H9 (cell line): Measurements from ENCODE around the gene TNIP3. TPM values are rescaled to one million over a fixed set of nuclear protein-coding genes. Genes with fewer than 3 reads are reported as not detected.

Experiments
- DNase-seq: peaks from one replicate; pipeline ENCODE4 v3.0.0-alpha.2; 2017
- H2AFZ ChIP-seq: one replicate; pipeline ENCODE4 v1.6.1; 2013; ENCODE audit warnings: mild to moderate bottlenecking, low read length, control low read depth, moderate library complexity
- H2AK5ac ChIP-seq: 2 replicates; pipeline ENCODE4 v1.6.1; 2013; ENCODE audit warnings: low read length, control low read depth, mixed read lengths; ENCODE audit not compliant: insufficient read length
- H2BK120ac ChIP-seq: one replicate; pipeline ENCODE4 v1.6.1; 2013; ENCODE audit warnings: low read depth, mild to moderate bottlenecking, low read length, control low read depth, inconsistent platforms; ENCODE audit not compliant: poor library complexity, severe bottlenecking
- H2BK12ac ChIP-seq: 2 replicates; pipeline ENCODE4 v1.6.1; 2013; ENCODE audit warnings: low read length, control low read depth, mixed read lengths, low read depth; ENCODE audit not compliant: insufficient read length
- H2BK15ac ChIP-seq: 2 replicates; pipeline ENCODE4 v1.6.1; 2013; ENCODE audit warnings: low read depth, low read length, control low read depth
- H2BK20ac ChIP-seq: one replicate; pipeline ENCODE4 v1.6.1; 2013; ENCODE audit warnings: low read depth, mild to moderate bottlenecking, low read length, control low read depth, inconsistent platforms; ENCODE audit not compliant: poor library complexity, severe bottlenecking
- H2BK5ac ChIP-seq: 2 replicates; pipeline ENCODE4 v1.6.1; 2013; ENCODE audit warnings: low read length, control low read depth, mixed read lengths; ENCODE audit not compliant: insufficient read length
- H3K14ac ChIP-seq: 2 replicates; pipeline ENCODE4 v1.6.1; 2013; ENCODE audit warnings: low read length, control low read depth; ENCODE audit not compliant: insufficient read depth
- H3K18ac ChIP-seq: 2 replicates; pipeline ENCODE4 v1.6.1; 2013; ENCODE audit warnings: low read depth, mild to moderate bottlenecking, mixed read lengths, low read length, control low read depth; ENCODE audit not compliant: insufficient read length
- H3K23ac ChIP-seq: 2 replicates; pipeline ENCODE4 v1.6.1; 2013; ENCODE audit warnings: low read length, control low read depth, mixed read lengths, low read depth; ENCODE audit not compliant: insufficient read length
- H3K23me2 ChIP-seq: 2 replicates; pipeline ENCODE4 v1.6.1; 2013; ENCODE audit warnings: low read depth, mild to moderate bottlenecking, mixed read lengths, low read length, control low read depth; ENCODE audit not compliant: insufficient read length, poor library complexity, severe bottlenecking
- H3K27ac ChIP-seq: 2 replicates; pipeline ENCODE4 v1.5.1; 2013; ENCODE audit warnings: low read length, control low read depth, mixed read lengths, low read depth; ENCODE audit not compliant: insufficient read length
- H3K27me3 ChIP-seq: 2 replicates; pipeline ENCODE4 v1.6.1; 2013; ENCODE audit warnings: low read length, control low read depth, inconsistent platforms; ENCODE audit not compliant: insufficient read depth
- H3K4ac ChIP-seq: 2 replicates; pipeline ENCODE4 v1.6.1; 2013; ENCODE audit warnings: low read depth, mild to moderate bottlenecking, control low read depth, inconsistent platforms, low read length, moderate library complexity
- H3K4me1 ChIP-seq: 2 replicates; pipeline ENCODE4 v1.6.1; 2013; ENCODE audit warnings: low read length, control low read depth, inconsistent platforms; ENCODE audit not compliant: insufficient read depth
- H3K4me2 ChIP-seq: 2 replicates; pipeline ENCODE4 v1.6.1; 2013; ENCODE audit warnings: low read length, control low read depth, mixed read lengths; ENCODE audit not compliant: insufficient read length, insufficient read depth
- H3K56ac ChIP-seq: 2 replicates; pipeline ENCODE4 v1.6.1; 2013; ENCODE audit warnings: low read depth, mild to moderate bottlenecking, mixed read lengths, low read length, control low read depth; ENCODE audit not compliant: insufficient read length
- H3K79me1 ChIP-seq: 2 replicates; pipeline ENCODE4 v1.6.1; 2013; ENCODE audit warnings: low read depth, mild to moderate bottlenecking, moderate library complexity, low read length, control low read depth, inconsistent platforms; ENCODE audit not compliant: insufficient read depth, poor library complexity, severe bottlenecking
- H3K79me2 ChIP-seq: 2 replicates; pipeline ENCODE4 v1.6.1; 2013; ENCODE audit warnings: low read length, control low read depth, inconsistent platforms; ENCODE audit not compliant: insufficient read depth
- H3K9ac ChIP-seq: 2 replicates; pipeline ENCODE4 v1.6.1; 2013; ENCODE audit warnings: low read length, control low read depth, mixed read lengths; ENCODE audit not compliant: insufficient read length; ENCODE audit errors: extremely low read depth
- H3K9me3 ChIP-seq: one replicate; pipeline ENCODE4 v1.6.1; 2013; ENCODE audit warnings: low read depth, low read length, inconsistent platforms; ENCODE audit not compliant: control insufficient read depth
- H3T11ph ChIP-seq: one replicate; pipeline ENCODE4 v1.6.1; 2013; ENCODE audit warnings: mild to moderate bottlenecking, low read length, control low read depth, inconsistent platforms
- H4K20me1 ChIP-seq: one replicate; pipeline ENCODE4 v1.6.1; 2013; ENCODE audit not compliant: control insufficient read depth, insufficient read length, insufficient read depth
- H4K5ac ChIP-seq: 2 replicates; pipeline ENCODE4 v1.6.1; 2013; ENCODE audit warnings: low read depth, mild to moderate bottlenecking, mixed read lengths, low read length, control low read depth; ENCODE audit not compliant: insufficient read length
- H4K8ac ChIP-seq: replicated peaks from 2 replicates; pipeline ENCODE4 v1.6.1; 2013; ENCODE audit warnings: low read length, control low read depth, mixed read lengths, low read depth; ENCODE audit not compliant: insufficient read length
- H4K91ac ChIP-seq: 2 replicates; pipeline ENCODE4 v1.6.1; 2013; ENCODE audit warnings: low read depth, mild to moderate bottlenecking, moderate library complexity, mixed read lengths, low read length, control low read depth; ENCODE audit not compliant: insufficient read length
- H3K27ac Mint-ChIP-seq, 3 experiments: 2 replicates in 2 of 3; 3 replicates in 1 of 3; pipeline ENCODE4 v1.8.0; 2020 to 2021; ENCODE audit warnings: mixed read lengths in 3 of 3, mild to moderate bottlenecking in 1 of 3, moderate library complexity in 1 of 3
- H3K27me3 Mint-ChIP-seq: 2 replicates; pipeline ENCODE4 v1.8.0; 2021; ENCODE audit warnings: low read depth, mild to moderate bottlenecking, moderate library complexity, mixed read lengths
- H3K36me3 Mint-ChIP-seq, 3 experiments: 2 replicates in 2 of 3; 3 replicates in 1 of 3; pipeline ENCODE4 v1.8.0; 2020 to 2021; ENCODE audit warnings: low read depth in 3 of 3, mixed read lengths in 3 of 3; ENCODE audit not compliant: insufficient read depth in 1 of 3
- H3K4me1 Mint-ChIP-seq, 2 experiments: 2 replicates each; pipeline ENCODE4 v1.8.0; 2020; ENCODE audit warnings: mixed read lengths in 2 of 2
- H3K4me3 Mint-ChIP-seq, 2 experiments: 2 replicates in 1 of 2; 3 replicates in 1 of 2; pipeline ENCODE4 v1.8.0; 2020 to 2021; ENCODE audit warnings: mild to moderate bottlenecking in 2 of 2, mixed read lengths in 2 of 2, moderate library complexity in 1 of 2
- H3K9me3 Mint-ChIP-seq, 2 experiments: 2 replicates in 1 of 2; 3 replicates in 1 of 2; pipeline ENCODE4 v1.8.0; 2020; ENCODE audit warnings: mild to moderate bottlenecking in 2 of 2, mixed read lengths in 2 of 2, moderate library complexity in 1 of 2
- total RNA-seq: library from RNA; stranded (reverse); gene quantifications from 2 replicates; pipeline ENCODE4 v1.2.1, GENCODE V29; 2021
- TF ChIP-seq, protein P1 (sequence below): fragments of 200-600 bp; sonication (generic); conservative IDR thresholded peaks from 3 replicates; pipeline ENCODE4 v1.8.0; 2021; ENCODE audit warnings: antibody characterized with exemption, mild to moderate bottlenecking

TNIP3 gene
- total RNA-seq, 1 experiment from 2014 or later = not detected

DNA sequence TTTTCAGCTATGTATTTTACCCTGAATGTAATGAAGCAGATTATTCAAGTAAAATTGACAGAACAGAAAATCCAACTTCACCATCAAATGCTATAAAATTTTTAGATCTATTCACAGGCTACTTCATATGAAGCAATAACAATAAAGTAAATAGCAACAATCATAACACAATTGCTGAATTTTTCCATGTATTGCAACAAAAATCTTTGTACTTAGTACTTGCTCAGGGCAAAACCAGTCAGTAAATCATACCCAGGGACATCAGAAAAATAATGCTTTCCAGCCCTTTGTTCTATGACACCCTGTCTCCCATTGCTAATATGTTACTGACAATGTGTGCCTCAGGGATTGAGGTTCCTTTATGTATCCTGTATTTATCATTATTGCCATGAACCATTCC is 15.5 kb downstream of the TNIP3 start:
- H3K4me2 ChIP-seq = no peak overlapping the region
- no peaks in the 10 kb centered on the region for H3K9me3 ChIP-seq
- H2BK20ac ChIP-seq = no peak overlapping the region
- Mint-ChIP-seq H3K9me3 (no peaks in the 10 kb centered on the region), H3K36me3 (no peaks in the 10 kb centered on the region), H3K4me1 (no peaks in the 10 kb centered on the region), H3K4me3 (no peak overlapping the region), H3K27me3 (no peaks in the 10 kb centered on the region), H3K27ac (no peak overlapping the region)
- H3K79me2 ChIP-seq = no peaks in the 10 kb centered on the region
- H2AK5ac ChIP-seq = no peak overlapping the region
- H4K91ac ChIP-seq = no peak overlapping the region
- no peaks in the 10 kb centered on the region for H3K23me2 ChIP-seq
- no peaks in the 10 kb centered on the region for H3K79me1 ChIP-seq
- no peak overlapping the region for H2BK15ac ChIP-seq
- DNase-seq = no peak
- no peak overlapping the region for H3K23ac ChIP-seq
- TF ChIP-seq, protein P1, sequence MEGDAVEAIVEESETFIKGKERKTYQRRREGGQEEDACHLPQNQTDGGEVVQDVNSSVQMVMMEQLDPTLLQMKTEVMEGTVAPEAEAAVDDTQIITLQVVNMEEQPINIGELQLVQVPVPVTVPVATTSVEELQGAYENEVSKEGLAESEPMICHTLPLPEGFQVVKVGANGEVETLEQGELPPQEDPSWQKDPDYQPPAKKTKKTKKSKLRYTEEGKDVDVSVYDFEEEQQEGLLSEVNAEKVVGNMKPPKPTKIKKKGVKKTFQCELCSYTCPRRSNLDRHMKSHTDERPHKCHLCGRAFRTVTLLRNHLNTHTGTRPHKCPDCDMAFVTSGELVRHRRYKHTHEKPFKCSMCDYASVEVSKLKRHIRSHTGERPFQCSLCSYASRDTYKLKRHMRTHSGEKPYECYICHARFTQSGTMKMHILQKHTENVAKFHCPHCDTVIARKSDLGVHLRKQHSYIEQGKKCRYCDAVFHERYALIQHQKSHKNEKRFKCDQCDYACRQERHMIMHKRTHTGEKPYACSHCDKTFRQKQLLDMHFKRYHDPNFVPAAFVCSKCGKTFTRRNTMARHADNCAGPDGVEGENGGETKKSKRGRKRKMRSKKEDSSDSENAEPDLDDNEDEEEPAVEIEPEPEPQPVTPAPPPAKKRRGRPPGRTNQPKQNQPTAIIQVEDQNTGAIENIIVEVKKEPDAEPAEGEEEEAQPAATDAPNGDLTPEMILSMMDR = no peak
- H2BK5ac ChIP-seq = no peak overlapping the region
- no peak overlapping the region for H3K14ac ChIP-seq
- H3K9ac ChIP-seq = no peak overlapping the region
- no peak overlapping the region for H2AFZ ChIP-seq
- no peak overlapping the region for H3K56ac ChIP-seq
- H3K27me3 ChIP-seq = no peaks in the 10 kb centered on the region
- H4K5ac ChIP-seq = no peak overlapping the region
- H3K4me1 ChIP-seq = no peaks in the 10 kb centered on the region
- H3K4ac ChIP-seq = no peak overlapping the region
- no peaks in the 10 kb centered on the region for H4K20me1 ChIP-seq
- H2BK12ac ChIP-seq = no peak overlapping the region
- no peak overlapping the region for H3K18ac ChIP-seq
- no peak overlapping the region for H3K27ac ChIP-seq
- H4K8ac ChIP-seq = no peak overlapping the region
- no peak overlapping the region for H3T11ph ChIP-seq
- H2BK120ac ChIP-seq = no peak overlapping the region
